Stimulated activated CD4-positive, alpha-beta T cell treated with anti-CD3 and anti-CD28 coated beads, Interleukin-12 subunit alpha, Interleukin-12 subunit beta, amount 100 ng/mL, for 48 hours (primary cell): ENCODE measurements around the gene PPM1M.

Experiments used
- DNase-seq, 3 donors: peaks; one replicate each; pipeline ENCODE4 v3.0.0-alpha.2; 2020; ENCODE audit warnings: low read depth in 2 of 3, low spot score in 1 of 3

Gene PPM1M

DNA sequence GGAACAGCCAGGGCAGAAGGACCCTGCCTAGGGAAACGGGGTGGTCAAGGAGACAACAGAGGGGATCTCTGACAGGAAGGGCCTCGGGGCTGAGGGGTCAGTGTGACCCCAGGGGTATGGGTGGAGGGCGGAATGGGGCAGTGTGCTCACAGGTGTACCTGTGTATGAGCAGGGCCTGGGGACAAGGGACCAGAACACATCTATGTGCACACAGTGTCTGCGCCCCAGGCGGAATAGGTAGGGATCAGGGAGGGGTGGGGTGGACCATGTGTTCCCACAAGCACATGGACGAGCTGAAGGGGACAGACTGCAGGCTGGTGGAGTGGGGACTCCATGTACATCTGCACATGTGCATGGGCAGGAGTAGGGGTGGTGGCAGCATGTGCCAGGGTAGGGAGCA lies 15.1 kb upstream of the PPM1M start:
- DNase-seq, result no peak

GRCh38 chr3:52230889-52231499 lies 14.6 kb upstream of the PPM1M start:
- no peak for DNase-seq

DNA sequence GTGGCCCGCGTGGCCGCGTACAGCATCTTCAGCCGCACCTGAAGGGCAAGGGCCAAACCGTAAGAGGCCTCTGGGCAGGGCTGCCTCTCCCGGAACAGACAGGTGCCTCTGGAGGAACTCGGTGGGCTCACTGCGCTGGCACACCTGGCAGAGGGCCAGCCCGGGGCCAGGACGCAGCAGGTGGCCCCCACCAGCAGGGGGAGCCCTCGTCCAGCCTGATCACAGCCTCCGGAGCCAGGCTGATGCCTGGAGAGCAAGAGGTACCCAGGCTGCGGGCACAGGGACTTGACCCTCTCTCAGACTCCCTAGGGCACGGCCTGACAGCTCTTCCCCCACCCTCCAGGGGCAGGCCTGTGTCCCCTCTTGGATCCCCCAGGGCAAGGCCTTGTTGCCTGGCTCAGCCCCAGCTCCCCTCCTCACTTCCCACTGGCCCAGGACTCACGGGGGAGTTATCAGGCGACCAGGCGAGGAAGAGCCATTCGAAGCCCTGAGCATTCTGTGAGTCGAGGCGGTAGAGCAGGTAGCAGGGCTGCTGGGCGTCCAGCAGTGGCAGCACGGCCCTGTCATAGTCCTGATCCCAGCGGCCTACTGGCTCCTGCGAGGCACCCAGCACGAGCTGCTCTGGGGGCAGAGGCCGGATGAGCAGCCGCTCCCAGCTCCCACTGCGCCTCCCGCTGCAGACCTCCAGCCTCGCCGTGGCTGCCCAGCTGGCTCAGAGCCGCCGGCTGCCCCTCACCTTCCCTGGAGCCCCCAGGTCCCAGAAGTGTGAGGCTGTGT lies 13.9 kb upstream of the PPM1M start:
- DNase-seq, result peak; percentile 74 to 93 (median 84)

GRCh38 chr3:52232279-52233107 lies 13.1 kb upstream of the PPM1M start:
- DNase-seq, result no peak

DNA sequence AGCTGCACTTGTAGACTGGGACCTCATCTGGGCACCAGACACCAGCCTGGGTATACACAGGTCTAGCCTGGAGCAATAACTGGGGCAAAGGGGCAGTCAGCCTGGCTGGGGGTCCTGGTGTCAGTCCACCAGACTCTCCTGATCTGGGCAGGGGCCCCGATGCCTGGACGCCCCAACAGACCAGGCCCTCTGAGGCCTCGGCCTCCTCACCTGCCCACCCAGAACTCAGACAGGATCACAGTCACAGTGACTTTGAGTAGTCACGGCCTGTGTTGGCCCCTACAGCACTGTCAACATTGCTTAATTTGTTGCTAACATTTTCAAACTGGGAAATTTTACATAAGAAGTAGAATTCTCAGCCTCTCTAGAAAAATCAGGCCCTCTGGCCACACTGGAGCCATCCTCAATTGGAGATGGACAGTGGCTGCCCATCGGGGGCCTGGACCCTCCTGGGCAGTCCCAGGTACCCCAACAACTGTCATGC lies 12.4 kb upstream of the PPM1M start:
- no peak for DNase-seq

DNA sequence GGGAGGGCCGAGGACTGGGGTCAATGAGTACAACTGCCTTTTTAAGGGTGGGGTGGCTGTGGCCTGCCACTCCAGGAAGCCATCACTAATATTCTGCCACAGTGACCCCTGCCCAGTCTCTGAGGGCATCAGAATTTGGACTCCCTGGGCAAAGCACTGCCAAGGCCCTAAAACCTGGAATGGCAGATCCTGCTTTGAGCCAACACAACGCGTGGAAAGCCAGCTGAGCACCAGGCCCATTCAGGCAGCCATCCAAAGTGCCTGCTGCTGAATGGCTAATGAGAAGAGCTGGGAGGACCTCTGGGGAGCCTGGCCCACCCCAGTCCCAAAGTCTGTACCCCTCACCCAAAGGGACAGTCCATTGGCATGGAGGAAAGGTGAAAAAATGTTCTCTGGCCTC lies 11.6 kb upstream of the PPM1M start:
- no peak for DNase-seq

DNA sequence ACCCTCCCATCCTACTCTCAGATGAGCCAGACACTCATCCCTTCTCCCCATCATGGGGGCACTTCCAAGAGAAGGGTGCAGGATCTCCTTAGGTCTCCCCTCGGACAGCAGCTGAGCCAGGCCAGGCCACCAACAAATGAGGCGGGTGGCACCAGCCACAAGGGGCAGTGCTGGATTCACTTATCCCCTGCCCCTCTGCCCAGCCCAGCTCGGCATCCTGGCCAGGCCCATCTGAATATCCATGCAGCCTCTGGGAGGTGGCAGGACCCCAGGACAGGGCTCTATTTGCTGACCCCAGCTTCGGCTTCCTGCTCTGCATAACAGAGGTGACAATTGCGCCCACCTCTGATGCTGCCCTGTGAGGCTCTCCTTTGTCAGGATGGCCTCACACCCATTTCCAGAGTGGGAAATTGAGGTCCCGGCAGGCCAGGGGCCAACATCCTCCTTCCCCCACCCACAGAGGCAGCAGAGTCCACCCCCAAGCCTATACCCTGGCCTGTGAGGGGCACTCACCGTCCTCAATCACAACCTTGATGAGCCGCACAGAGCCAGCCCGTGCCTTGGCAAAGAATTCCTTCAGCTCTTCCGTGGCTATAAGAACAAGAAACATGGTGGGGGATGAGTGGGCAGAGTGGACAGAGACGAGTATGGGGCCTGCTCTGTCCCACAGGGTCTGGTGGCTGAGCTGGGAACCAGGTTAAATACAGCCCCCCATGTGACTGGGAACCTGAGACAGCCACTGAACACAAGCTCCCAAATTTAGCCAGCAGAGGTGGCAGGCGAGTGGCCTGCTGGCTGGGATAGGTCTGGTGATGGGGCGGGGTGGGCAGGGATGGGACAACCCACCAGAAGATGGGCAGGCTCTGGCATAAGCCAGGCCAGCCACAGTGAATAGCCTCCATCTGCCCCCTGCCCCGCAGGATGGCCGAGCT lies 10.8 kb upstream of the PPM1M start:
- no peak for DNase-seq

- no peak for DNase-seq
Observed at GRCh38 chr3:52236424-52236886, 9.1 kb upstream of the PPM1M start.

DNA sequence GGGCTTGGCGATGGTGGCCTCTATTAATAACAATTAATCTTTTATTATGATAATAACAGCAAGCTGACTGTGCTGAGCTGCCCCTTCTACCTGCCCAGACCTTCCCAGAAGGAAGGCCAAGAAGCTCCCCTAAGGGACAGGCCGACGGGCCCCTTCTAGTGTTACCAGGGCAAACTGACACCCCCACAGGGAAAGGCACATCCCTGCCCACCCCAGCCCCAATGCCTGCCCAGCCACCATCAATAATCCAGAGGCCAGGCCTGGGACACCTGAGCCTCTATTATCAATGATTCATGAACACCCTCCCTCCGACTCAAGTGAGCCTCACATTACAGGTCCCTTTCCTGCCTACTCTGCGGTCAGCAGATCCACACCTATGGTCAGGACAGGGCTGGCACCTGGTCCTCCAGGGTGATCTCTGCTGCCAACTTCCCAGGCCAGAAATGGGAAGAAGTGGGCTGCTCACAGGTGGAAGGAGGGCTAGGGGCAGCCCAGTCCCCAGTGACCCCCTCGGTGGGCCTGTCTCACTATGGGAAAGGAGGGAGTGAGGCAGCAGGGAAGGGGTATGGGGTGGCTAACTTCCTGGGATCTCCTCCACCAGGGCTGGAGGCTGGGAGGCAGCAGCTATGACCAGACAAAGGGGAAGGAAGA lies 8.4 kb upstream of the PPM1M start:
- no peak for DNase-seq

DNA sequence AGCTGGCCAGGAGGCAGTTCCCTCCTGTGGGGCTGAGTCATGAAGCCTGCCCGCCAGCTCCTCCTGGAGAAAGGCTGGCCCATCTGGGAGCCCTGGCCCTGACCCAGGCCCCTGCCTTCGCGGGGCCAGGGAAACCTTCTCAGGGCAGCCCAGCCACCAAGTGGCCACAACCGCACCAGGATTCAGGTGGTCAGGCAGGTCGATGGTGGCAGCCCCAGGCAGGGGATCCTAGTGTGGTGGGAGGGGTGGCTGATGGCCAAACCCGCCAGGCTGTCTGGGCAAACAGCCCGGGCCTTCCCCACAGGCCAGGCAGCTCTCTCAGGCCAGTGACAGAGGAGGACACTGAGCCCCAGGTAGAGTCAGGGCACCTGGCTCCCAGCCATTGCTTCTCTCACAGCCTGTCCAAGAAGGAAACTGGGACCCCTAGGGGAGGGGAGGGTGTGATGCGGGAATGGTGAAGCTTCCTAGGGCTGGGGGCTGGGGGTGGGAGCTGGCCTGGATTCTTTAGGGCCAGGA lies 7.8 kb upstream of the PPM1M start:
- DNase-seq, result no peak

- no peak for DNase-seq
Observed at GRCh38 chr3:52238193-52238760, 7.3 kb upstream of the PPM1M start.

DNA sequence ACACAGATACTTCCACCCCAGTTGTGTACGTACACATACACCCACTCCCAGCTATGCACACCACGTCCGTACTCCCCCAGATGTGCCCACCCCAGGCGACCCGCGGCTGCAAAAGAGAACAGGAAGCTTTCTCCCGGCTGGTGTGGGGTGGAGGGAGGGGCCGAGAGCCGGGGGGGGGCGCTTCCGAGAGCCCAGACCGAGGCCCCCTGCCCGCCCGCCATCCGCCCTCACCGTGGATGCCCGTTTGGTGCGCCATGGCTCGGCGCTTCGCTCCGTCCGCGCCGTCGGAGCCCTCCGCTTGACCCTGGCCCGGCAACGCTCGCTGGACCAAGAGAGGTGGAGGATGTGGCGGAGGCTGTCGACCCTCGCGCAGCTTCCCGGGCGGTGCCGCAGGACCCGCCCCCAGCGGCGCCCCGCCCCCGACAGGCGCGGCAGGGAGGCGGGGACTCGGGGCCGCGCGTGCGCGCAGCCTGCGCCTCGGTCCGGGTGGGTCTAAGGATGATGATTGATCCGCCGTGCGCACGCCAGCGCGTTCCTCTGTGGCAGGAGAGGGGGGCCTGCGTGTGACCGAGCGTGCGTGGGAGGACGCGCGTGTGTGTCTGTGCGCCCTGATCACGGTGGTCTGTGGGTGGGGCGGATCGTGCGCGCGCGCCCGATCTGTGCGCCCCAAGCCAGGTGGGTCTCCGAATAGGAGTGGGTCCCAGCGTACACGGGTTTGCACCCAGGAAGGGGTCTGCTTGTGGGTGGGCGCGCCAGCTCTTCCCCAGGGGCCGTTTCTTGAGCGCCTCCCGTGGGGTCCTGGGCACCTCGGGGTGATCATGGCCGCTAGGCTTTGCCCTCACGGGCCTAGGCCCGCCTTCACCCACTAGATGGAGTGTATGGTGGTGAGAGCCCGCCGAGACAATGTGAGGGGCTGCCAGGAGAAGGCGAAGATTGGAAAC lies 6.5 kb upstream of the PPM1M start, which contains the start of gene TWF2:
Gene TWF2 (minus strand): TSS at position 398 of the 941 bp plus-strand sequence. CDS start 142 bp downstream, at position 256.
- DNase-seq, result peak; percentile 72 to 82 (median 75)

DNA sequence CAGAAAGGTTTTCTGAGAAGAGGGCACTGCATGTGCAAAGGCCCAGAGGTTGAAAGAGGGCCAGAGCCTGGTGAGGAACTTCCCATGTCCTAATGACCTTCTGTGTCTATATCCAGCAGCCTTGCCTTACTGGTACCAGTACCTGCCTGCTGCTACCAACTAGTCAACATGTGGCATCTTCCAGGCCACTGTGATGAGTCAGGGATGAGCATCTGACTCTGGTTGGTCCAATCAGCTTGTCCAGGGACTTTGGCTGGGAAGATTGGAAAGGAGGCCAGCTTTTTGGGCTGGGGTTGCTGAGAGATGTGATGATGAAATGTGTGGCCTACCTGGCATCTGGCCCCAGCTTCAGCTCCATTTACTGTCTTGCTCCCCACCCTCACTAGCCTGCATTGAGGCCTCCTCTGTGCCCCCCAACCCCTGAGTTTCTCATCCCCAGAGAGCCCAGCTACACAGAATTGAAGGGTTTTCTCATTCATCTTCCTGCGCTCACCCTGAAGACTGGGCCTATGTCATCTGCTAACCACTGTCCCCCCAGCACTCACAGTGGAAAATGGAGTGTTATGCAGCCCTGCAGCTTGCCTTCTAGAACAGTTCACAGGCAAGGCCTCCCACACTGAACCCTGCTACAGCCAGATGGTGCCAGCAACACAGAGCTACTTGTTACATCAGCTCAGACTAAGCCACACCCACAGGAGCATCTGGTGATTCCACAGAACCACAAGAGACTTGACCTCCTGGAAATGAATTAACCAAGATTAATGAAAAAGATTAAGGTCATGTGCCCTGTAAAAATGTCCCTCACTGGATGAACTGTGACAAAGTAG lies 5.3 kb upstream of the PPM1M start:
- DNase-seq, result peak; percentile 50 to 62 (median 53)

GRCh38 chr3:52240886-52241370 lies 4.6 kb upstream of the PPM1M start:
- DNase-seq, result no peak

DNA sequence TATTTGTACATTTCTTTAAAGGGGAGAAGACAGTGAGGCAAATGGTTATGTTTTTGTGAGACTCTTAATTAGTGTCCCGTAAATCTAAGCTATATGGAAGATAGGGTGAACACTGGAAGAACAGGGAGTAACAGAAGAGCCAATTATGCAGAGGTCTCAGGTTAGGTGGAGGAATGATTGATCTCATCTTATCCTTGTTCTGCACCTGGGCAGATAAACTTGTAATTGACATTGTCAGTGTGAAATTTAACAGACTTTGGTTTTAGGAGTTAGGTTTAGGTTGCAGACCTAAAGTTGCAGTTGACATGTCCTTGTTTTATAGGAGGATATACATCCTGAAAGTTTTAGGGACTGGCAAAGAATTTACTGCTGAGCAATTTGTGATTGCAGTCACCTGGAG lies 3.5 kb upstream of the PPM1M start:
- no peak for DNase-seq

GRCh38 chr3:52243791-52244628 lies 1.5 kb upstream of the PPM1M start:
- DNase-seq, result no peak
